Activated CD4-positive, alpha-beta memory T cell treated with anti-CD3 and anti-CD28 coated beads, Interleukin-2, amount 10 ng/mL, durations not matched to agents 7 days and 5 days (primary cell): ENCODE data around the gene RTN3. TPM values are rescaled to one million over a fixed set of nuclear protein-coding genes. Genes with fewer than 3 reads are reported as not detected.
"Not testable (repeated sequence)": the region's sequence is repeated elsewhere in the genome, so short reads cannot be mapped to it uniquely, and the experiment has no call there.

Experiments used
- CTCF ChIA-PET: fragments of 350-600 bp; sonication (Branson Sonifier 250); formaldehyde crosslinking; loops from one replicate; lab custom pipeline; 2021; ENCODE audit warnings: antibody characterized with exemption, inconsistent platforms; lab: Charles Lee
- POLR2A ChIA-PET: fragments of 350-600 bp; sonication (Branson Sonifier 250); formaldehyde crosslinking; loops from one replicate; lab custom pipeline; 2021; ENCODE audit warnings: antibody characterized with exemption; lab: Charles Lee
- DNase-seq: peaks from one replicate; pipeline ENCODE4 v3.0.0-alpha.2; 2020
- H3K27ac Mint-ChIP-seq: one replicate; pipeline ENCODE4 v1.8.0; 2021; ENCODE audit warnings: mild to moderate bottlenecking, mixed read lengths
- H3K27me3 Mint-ChIP-seq: one replicate; pipeline ENCODE4 v1.8.0; 2021; ENCODE audit warnings: mixed read lengths
- H3K36me3 Mint-ChIP-seq: one replicate; pipeline ENCODE4 v1.8.0; 2021; ENCODE audit warnings: low read depth, mixed read lengths
- H3K4me1 Mint-ChIP-seq: one replicate; pipeline ENCODE4 v1.8.0; 2021; ENCODE audit warnings: mixed read lengths
- H3K4me3 Mint-ChIP-seq: one replicate; pipeline ENCODE4 v1.8.0; 2021; ENCODE audit warnings: mild to moderate bottlenecking, mixed read lengths
- H3K9me3 Mint-ChIP-seq: one replicate; pipeline ENCODE4 v1.8.0; 2021; ENCODE audit warnings: mixed read lengths
- total RNA-seq, 2 experiments: library from RNA; stranded (reverse); gene quantifications; one replicate each; pipeline ENCODE4 v1.2.3, GENCODE V29; 2021

RTN3 gene
- total RNA-seq, 2 experiments from 2014 or later = 68.2 to 75.6 TPM

GRCh38 chr11:63685158-63685721 is 3.9 kb downstream of the RTN3 start:
- H3K9me3 Mint-ChIP-seq, H3K4me3 Mint-ChIP-seq, DNase-seq, CTCF ChIA-PET, H3K27me3 Mint-ChIP-seq, H3K36me3 Mint-ChIP-seq, H3K27ac Mint-ChIP-seq, POLR2A ChIA-PET: not testable (repeated sequence)
- peaks cover 45% of the 10 kb centered on the region for H3K4me1 Mint-ChIP-seq

GRCh38 chr11:63686926-63687325 is 5.6 kb downstream of the RTN3 start:
- peaks cover 4% of the 10 kb centered on the region for H3K36me3 Mint-ChIP-seq
- H3K4me1 Mint-ChIP-seq = peaks cover 34% of the 10 kb centered on the region
- H3K9me3 Mint-ChIP-seq = no peaks in the 10 kb centered on the region
- no peaks in the 10 kb centered on the region for H3K27me3 Mint-ChIP-seq
- ChIA-PET CTCF (interaction anchor here (1.0 kb wide), 1 partner anchor 52 kb away, joined by 5 read pairs; no protein-coding TSS in a partner anchor), POLR2A (interaction anchor here (1.1 kb wide), 1 partner anchor 14 kb away, joined by 3 read pairs; no protein-coding TSS in a partner anchor)
- no peak overlapping the region for H3K27ac Mint-ChIP-seq
- no peak overlapping the region for H3K4me3 Mint-ChIP-seq
- DNase-seq = no peak

GRCh38 chr11:63687845-63688244 is 6.5 kb downstream of the RTN3 start:
- Mint-ChIP-seq H3K27ac (no peak overlapping the region), H3K4me1 (peaks cover 25% of the 10 kb centered on the region), H3K36me3 (peaks cover 4% of the 10 kb centered on the region), H3K4me3 (no peak overlapping the region), H3K27me3 (no peaks in the 10 kb centered on the region), H3K9me3 (no peaks in the 10 kb centered on the region)
- ChIA-PET CTCF (no interaction called here), POLR2A (no interaction called here)
- no peak for DNase-seq

- DNase-seq = no peak
- Mint-ChIP-seq H3K27me3 (no peaks in the 10 kb centered on the region), H3K4me1 (peaks cover 3% of the 10 kb centered on the region), H3K36me3 (no peaks in the 10 kb centered on the region), H3K27ac (no peak overlapping the region), H3K9me3 (no peaks in the 10 kb centered on the region), H3K4me3 (no peak overlapping the region)
- ChIA-PET CTCF (interaction anchor here (0.8 to 1.4 kb wide), 5 partner anchors 12 to 55 kb away, joined by 3 to 9 read pairs (median 4); partner anchors contain the start of gene RTN3), POLR2A (interaction anchor here (1.4 kb wide), 1 partner anchor 13 kb away, joined by 4 read pairs; no protein-coding TSS in a partner anchor)
Observed at GRCh38 chr11:63694596-63694995, 13.3 kb downstream of the RTN3 start.

GRCh38 chr11:63698976-63699733 is 17.9 kb downstream of the RTN3 start:
- Mint-ChIP-seq H3K9me3 (no peaks in the 10 kb centered on the region), H3K27ac (no peak overlapping the region), H3K27me3 (no peaks in the 10 kb centered on the region), H3K4me1 (peaks cover 2% of the 10 kb centered on the region), H3K4me3 (no peak overlapping the region), H3K36me3 (peaks cover 9% of the 10 kb centered on the region)
- ChIA-PET POLR2A (no interaction called here), CTCF (no interaction called here)
- DNase-seq = no peak

- peaks cover 2% of the 10 kb centered on the region for H3K4me1 Mint-ChIP-seq
- H3K9me3 Mint-ChIP-seq = no peaks in the 10 kb centered on the region
- peaks cover 9% of the 10 kb centered on the region for H3K36me3 Mint-ChIP-seq
- no peak overlapping the region for H3K4me3 Mint-ChIP-seq
- DNase-seq = no peak
- H3K27ac Mint-ChIP-seq = no peak overlapping the region
- POLR2A ChIA-PET = no interaction called here
- CTCF ChIA-PET = interaction anchor here (0.7 kb wide), 1 partner anchor 42 kb away, joined by 3 read pairs; no protein-coding TSS in a partner anchor
- no peaks in the 10 kb centered on the region for H3K27me3 Mint-ChIP-seq
Observed at GRCh38 chr11:63699896-63700295, 18.6 kb downstream of the RTN3 start.

- peaks cover 5% of the 10 kb centered on the region for H3K36me3 Mint-ChIP-seq
- no peaks in the 10 kb centered on the region for H3K9me3 Mint-ChIP-seq
- no peak for DNase-seq
- no peak overlapping the region for H3K4me3 Mint-ChIP-seq
- no peaks in the 10 kb centered on the region for H3K4me1 Mint-ChIP-seq
- CTCF ChIA-PET = no interaction called here
- H3K27me3 Mint-ChIP-seq = no peaks in the 10 kb centered on the region
- POLR2A ChIA-PET = no interaction called here
- H3K27ac Mint-ChIP-seq = no peak overlapping the region
Observed at GRCh38 chr11:63705526-63705925, 24.2 kb downstream of the RTN3 start.

GRCh38 chr11:63708764-63709163 is 27.5 kb downstream of the RTN3 start:
- CTCF ChIA-PET = no interaction called here
- no peak for DNase-seq
- POLR2A ChIA-PET = no interaction called here

GRCh38 chr11:63709336-63709884 is 28.1 kb downstream of the RTN3 start:
- Mint-ChIP-seq H3K27me3 (no peaks in the 10 kb centered on the region), H3K27ac (no peak overlapping the region), H3K4me1 (peaks cover 2% of the 10 kb centered on the region), H3K9me3 (no peaks in the 10 kb centered on the region), H3K4me3 (no peak overlapping the region), H3K36me3 (no peaks in the 10 kb centered on the region)
- ChIA-PET CTCF (no interaction called here), POLR2A (no interaction called here)
- no peak for DNase-seq

More at GRCh38 chr11:63708764-63709163, 27.5 kb downstream of the RTN3 start:
- no peak overlapping the region for H3K27ac Mint-ChIP-seq
- H3K27me3 Mint-ChIP-seq = no peaks in the 10 kb centered on the region
- no peak overlapping the region for H3K4me3 Mint-ChIP-seq
- peaks cover 2% of the 10 kb centered on the region for H3K4me1 Mint-ChIP-seq
- H3K9me3 Mint-ChIP-seq = no peaks in the 10 kb centered on the region
- no peaks in the 10 kb centered on the region for H3K36me3 Mint-ChIP-seq

GRCh38 chr11:63710476-63711217 is 29.3 kb downstream of the RTN3 start:
- Mint-ChIP-seq H3K27ac (no peak overlapping the region), H3K27me3 (no peaks in the 10 kb centered on the region), H3K9me3 (no peaks in the 10 kb centered on the region), H3K36me3 (no peaks in the 10 kb centered on the region), H3K4me1 (peaks cover 2% of the 10 kb centered on the region), H3K4me3 (no peak overlapping the region)
- ChIA-PET POLR2A (interaction anchor here (1.4 kb wide), 1 partner anchor 29 kb away, joined by 3 read pairs; the partner anchor contains the start of gene RTN3), CTCF (no interaction called here)
- DNase-seq = no peak

GRCh38 chr11:63711838-63712237 is 30.5 kb downstream of the RTN3 start:
- Mint-ChIP-seq H3K27ac (no peak overlapping the region), H3K4me1 (peaks cover 2% of the 10 kb centered on the region), H3K4me3 (no peak overlapping the region), H3K36me3 (no peaks in the 10 kb centered on the region), H3K27me3 (no peaks in the 10 kb centered on the region), H3K9me3 (no peaks in the 10 kb centered on the region)
- CTCF ChIA-PET = no interaction called here
- POLR2A ChIA-PET = interaction anchor here (1.2 kb wide), 1 partner anchor 23 kb away, joined by 3 read pairs; no protein-coding TSS in a partner anchor
- DNase-seq = no peak

- POLR2A ChIA-PET = no interaction called here
- CTCF ChIA-PET = interaction anchor here (1.0 to 1.3 kb wide), 2 partner anchors 24 to 26 kb away, joined by 3 to 5 read pairs; no protein-coding TSS in a partner anchor
- Mint-ChIP-seq H3K4me1 (peaks cover 2% of the 10 kb centered on the region), H3K9me3 (no peaks in the 10 kb centered on the region), H3K27me3 (no peaks in the 10 kb centered on the region), H3K27ac (no peak overlapping the region), H3K36me3 (peaks cover 1% of the 10 kb centered on the region), H3K4me3 (no peak overlapping the region)
- DNase-seq = no peak
Observed at GRCh38 chr11:63713766-63714165, 32.5 kb downstream of the RTN3 start.
